Activated CD8-positive, alpha-beta memory T cell treated with anti-CD3 and anti-CD28 coated beads, Interleukin-2, amount 50 U/mL, for 4 hours (primary cell): ENCODE data around the gene C21orf91.

Experiments
- DNase-seq: peaks from one replicate; pipeline ENCODE4 v3.0.0-alpha.2; 2020

C21orf91 gene

GRCh38 chr21:17819114-17819876 is at the start of gene C21orf91:
C21orf91 (minus strand) TSS chr21:17819356; CDS start chr21:17818318, 1,038 bp downstream.
- DNase-seq = peak; percentile 89

- no peak for DNase-seq
These were observed 47.4 kb upstream of the C21orf91 start for GRCh38 chr21:17866590-17866989.

GRCh38 chr21:17859661-17860060 is 40.5 kb upstream of the C21orf91 start:
- no peak for DNase-seq

GRCh38 chr21:17858747-17859146 is 39.6 kb upstream of the C21orf91 start:
- no peak for DNase-seq

GRCh38 chr21:17854745-17855144 is 35.6 kb upstream of the C21orf91 start:
- DNase-seq = no peak

- DNase-seq = no peak
These were observed 34.5 kb upstream of the C21orf91 start for GRCh38 chr21:17853393-17854275.

- DNase-seq = no peak
These were observed 29.1 kb upstream of the C21orf91 start for GRCh38 chr21:17848228-17848627.

GRCh38 chr21:17841103-17841502 is 21.9 kb upstream of the C21orf91 start:
- no peak for DNase-seq

GRCh38 chr21:17834639-17835354 is 15.6 kb upstream of the C21orf91 start:
- no peak for DNase-seq

- no peak for DNase-seq
These were observed 10.3 kb upstream of the C21orf91 start for GRCh38 chr21:17829472-17829871.

GRCh38 chr21:17828223-17828622 is 9.1 kb upstream of the C21orf91 start:
- no peak for DNase-seq

- DNase-seq = no peak
These were observed 4.7 kb upstream of the C21orf91 start for GRCh38 chr21:17823846-17824245.

GRCh38 chr21:17821121-17821520 is 2.0 kb upstream of the C21orf91 start:
- no peak for DNase-seq

GRCh38 chr21:17819877-17820229 is 697 bp upstream of the C21orf91 start:
- no peak for DNase-seq

GRCh38 chr21:17818186-17819113 is 706 bp downstream of the C21orf91 start:
- DNase-seq = peak; percentile 48

- no peak for DNase-seq
These were observed 5.8 kb downstream of the C21orf91 start for GRCh38 chr21:17813353-17813752.

GRCh38 chr21:17805966-17806365 is 13.2 kb downstream of the C21orf91 start:
- no peak for DNase-seq

GRCh38 chr21:17803536-17803935 is 15.6 kb downstream of the C21orf91 start:
- DNase-seq = no peak

GRCh38 chr21:17802572-17802971 is 16.6 kb downstream of the C21orf91 start:
- no peak for DNase-seq

- no peak for DNase-seq
These were observed 19.6 kb downstream of the C21orf91 start for GRCh38 chr21:17799414-17800164.

GRCh38 chr21:17798796-17799195 is 20.4 kb downstream of the C21orf91 start:
- DNase-seq = no peak
